ENCODE measurements around the gene BHLHE41. TPM values are rescaled to one million over a fixed set of nuclear protein-coding genes. Genes with fewer than 3 reads are reported as not detected.

BHLHE41 gene
- total RNA-seq, 1 experiment from 2014 or later: 147 TPM

DNA sequence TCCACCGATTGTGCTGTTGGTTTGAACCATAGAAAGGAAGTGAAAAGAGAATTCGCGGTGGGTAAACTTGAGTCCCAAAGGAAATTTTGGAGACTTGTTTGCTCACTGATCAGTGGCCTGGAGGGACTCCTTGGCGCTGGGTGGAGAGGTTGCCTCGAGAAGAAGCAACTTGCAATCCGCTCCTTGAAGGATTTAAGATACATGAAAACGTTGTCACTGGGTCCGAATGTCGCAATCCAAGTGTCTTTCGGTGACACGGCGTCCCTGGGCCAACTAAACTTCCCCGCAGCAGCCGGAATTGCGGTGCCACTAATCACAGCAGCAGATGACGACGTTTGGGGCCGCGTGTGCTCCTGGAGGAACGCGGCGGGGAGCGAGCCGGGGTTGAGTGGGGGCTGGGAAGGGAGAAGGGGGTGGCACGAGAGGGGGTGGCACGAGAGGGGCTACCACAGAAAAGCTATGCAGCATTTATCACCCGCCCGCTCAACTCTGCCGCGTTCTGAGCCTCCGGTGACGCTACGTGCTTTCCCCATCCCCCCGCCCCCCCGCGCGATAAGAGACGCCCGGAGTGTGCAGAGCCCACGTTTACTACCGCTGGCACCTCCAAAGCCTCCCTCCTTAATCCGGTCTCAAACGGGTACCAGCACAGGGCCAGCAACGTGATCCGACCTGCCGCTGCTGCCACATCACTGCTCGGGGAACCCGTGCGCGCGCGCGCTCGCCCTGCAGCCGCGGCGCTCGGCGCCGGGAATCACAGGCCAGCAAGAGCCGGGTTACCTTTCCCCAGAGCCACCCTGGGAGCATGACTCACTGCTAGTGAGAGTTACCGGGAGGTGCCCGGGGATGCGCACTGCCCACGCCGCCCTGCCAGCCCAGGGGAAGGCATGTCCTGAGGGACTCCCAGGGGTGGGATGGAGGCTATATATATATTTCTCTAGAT lies 833 bp upstream of the BHLHE41 start:
- Histone ChIP-seq H3K9me3 (ENCODE audit: control insufficient read depth, insufficient read depth, low read depth, low read length) (no peaks in the 10 kb centered on the region), H3K27me3 (ENCODE audit: control insufficient read depth, insufficient read depth, low read length) (peaks cover 5% of the 10 kb centered on the region; the same call in 1 of the 2 replicates), H3K4me1 (ENCODE audit: control insufficient read depth, insufficient read depth, low read length) (peaks cover 39% of the 10 kb centered on the region), H3K4me3 (ENCODE audit: low read depth in 2 of 2, low read length in 2 of 2) (peak overlapping the region; percentile 68 to 90), H3K36me3 (ENCODE audit: control insufficient read depth, insufficient read depth, low read length) (no peaks in the 10 kb centered on the region), H3K27ac (ENCODE audit: low read length) (peak overlapping the region; percentile 100)
- TF ChIP-seq POLR2AphosphoS5 (IDR thresholded peaks at IDR 0.05; ENCODE audit: low read depth, low read length) (peak; percentile 86), TCF7L2 (IDR thresholded peaks at IDR 0.05; ENCODE audit: low read depth, low read length) (peak; percentile 55; the same call in 1 of the 2 replicates), REST (IDR thresholded peaks at IDR 0.05; ENCODE audit: insufficient read depth in 1 of 2, low read depth in 2 of 2, low read length in 1 of 2) (peak in 1 of 2 experiments; percentile 55; a peak in 1 of 4 replicates), SIN3A (IDR thresholded peaks at IDR 0.05; ENCODE audit: borderline replicate concordance, insufficient read depth, low read depth, low read length) (peak; percentile 77; the same call in 1 of the 2 replicates)
- TF ChIP-seq, protein P1, sequence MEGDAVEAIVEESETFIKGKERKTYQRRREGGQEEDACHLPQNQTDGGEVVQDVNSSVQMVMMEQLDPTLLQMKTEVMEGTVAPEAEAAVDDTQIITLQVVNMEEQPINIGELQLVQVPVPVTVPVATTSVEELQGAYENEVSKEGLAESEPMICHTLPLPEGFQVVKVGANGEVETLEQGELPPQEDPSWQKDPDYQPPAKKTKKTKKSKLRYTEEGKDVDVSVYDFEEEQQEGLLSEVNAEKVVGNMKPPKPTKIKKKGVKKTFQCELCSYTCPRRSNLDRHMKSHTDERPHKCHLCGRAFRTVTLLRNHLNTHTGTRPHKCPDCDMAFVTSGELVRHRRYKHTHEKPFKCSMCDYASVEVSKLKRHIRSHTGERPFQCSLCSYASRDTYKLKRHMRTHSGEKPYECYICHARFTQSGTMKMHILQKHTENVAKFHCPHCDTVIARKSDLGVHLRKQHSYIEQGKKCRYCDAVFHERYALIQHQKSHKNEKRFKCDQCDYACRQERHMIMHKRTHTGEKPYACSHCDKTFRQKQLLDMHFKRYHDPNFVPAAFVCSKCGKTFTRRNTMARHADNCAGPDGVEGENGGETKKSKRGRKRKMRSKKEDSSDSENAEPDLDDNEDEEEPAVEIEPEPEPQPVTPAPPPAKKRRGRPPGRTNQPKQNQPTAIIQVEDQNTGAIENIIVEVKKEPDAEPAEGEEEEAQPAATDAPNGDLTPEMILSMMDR (IDR thresholded peaks at IDR 0.05): no peak
- intact Hi-C loops (cut with micrococcal nuclease; ENCODE audit: unreplicated experiment) (loop anchor here (1.0 to 2.0 kb wide), 3 partner anchors 69 to 525 kb away; partner anchors contain the start of gene SSPN), in situ Hi-C loops (cut with HindIII; ENCODE audit: low pct_unique_long_range_greater_than_20kb, low sequenced_read_pairs) (no loop called here)
- DNase-seq (ENCODE audit: low read depth, low spot score) (peak; percentile 94), ATAC-seq (peak; percentile 80)
- POLR2A ChIA-PET: interaction anchor here (0.6 to 2.0 kb wide), 7 partner anchors 9 to 290 kb away, joined by 3 to 18 read pairs (median 4); no protein-coding TSS in a partner anchor
- CTCF ChIA-PET: interaction anchor here (0.7 to 0.8 kb wide), 2 partner anchors 526 to 825 kb away, joined by 4 to 5 read pairs; no protein-coding TSS in a partner anchor
- TSS peak; percentile 89 for BruUV-seq (replicated peaks)

DNA sequence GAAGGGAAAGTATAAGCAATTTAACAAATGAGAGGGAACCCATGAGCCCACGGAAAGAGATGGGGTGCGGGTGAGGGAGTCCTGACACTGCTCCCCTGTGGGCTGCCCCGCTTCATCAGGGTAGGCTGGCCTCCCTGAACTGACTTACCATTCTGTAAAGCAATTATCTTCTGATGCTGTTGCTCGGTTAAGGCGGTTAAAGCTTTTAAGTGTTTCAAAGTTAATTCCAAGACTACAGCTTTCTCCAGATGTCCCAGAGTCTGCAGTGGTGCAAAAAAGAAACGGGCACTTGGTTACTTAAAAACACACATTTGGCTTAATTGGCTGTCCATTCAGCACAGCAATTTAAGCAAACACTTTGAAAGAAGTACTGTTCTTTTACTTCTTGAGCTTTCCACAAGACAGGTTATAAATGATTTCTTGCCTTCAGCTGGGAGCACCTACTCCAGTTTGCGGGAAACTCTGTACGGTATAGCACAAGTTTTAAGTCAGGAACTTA lies 1.3 kb downstream of the BHLHE41 start:
- BruUV-seq (replicated peaks): no TSS peak
- Histone ChIP-seq H3K36me3 (ENCODE audit: control insufficient read depth, insufficient read depth, low read length) (no peaks in the 10 kb centered on the region; the same call in 1 of the 2 replicates), H3K27ac (ENCODE audit: low read length) (peak overlapping the region; percentile 98), H3K4me3 (ENCODE audit: low read depth in 2 of 2, low read length in 2 of 2) (peak overlapping the region; percentile 68 to 90), H3K4me1 (ENCODE audit: control insufficient read depth, insufficient read depth, low read length) (peaks cover 56% of the 10 kb centered on the region), H3K27me3 (ENCODE audit: control insufficient read depth, insufficient read depth, low read length) (peaks cover 5% of the 10 kb centered on the region; the same call in 1 of the 2 replicates), H3K9me3 (ENCODE audit: control insufficient read depth, insufficient read depth, low read depth, low read length) (no peaks in the 10 kb centered on the region)
- POLR2A ChIA-PET: interaction anchor here (0.5 to 2.0 kb wide), 8 partner anchors 9 to 151 kb away, joined by 3 to 18 read pairs (median 4); no protein-coding TSS in a partner anchor
- DNase-seq (ENCODE audit: low read depth, low spot score): no peak
- CTCF ChIA-PET: interaction anchor here (1.0 to 2.7 kb wide), 3 partner anchors 9 to 151 kb away, joined by 3 to 12 read pairs (median 5); no protein-coding TSS in a partner anchor
- TF ChIP-seq TCF7L2 (IDR thresholded peaks at IDR 0.05; ENCODE audit: low read depth, low read length) (peak; percentile 62), REST (IDR thresholded peaks at IDR 0.05; ENCODE audit: insufficient read depth in 1 of 2, low read depth in 2 of 2, low read length in 1 of 2) (0 out of 4 replicates have a peak, but pooled peaks of 1 of the 2 experiments have one; percentile 6), POLR2AphosphoS5 (IDR thresholded peaks at IDR 0.05; ENCODE audit: low read depth, low read length) (peak; percentile 73), SIN3A (IDR thresholded peaks at IDR 0.05; ENCODE audit: borderline replicate concordance, insufficient read depth, low read depth, low read length) (0 out of 2 replicates have a peak, but pooled peaks have one; percentile 29)
- TF ChIP-seq, protein P1 (IDR thresholded peaks at IDR 0.05): peak; percentile 57
- in situ Hi-C loops (cut with HindIII; ENCODE audit: low pct_unique_long_range_greater_than_20kb, low sequenced_read_pairs) (no loop called here), intact Hi-C loops (cut with micrococcal nuclease; ENCODE audit: unreplicated experiment) (loop anchor here (5.0 kb wide), 1 partner anchor 399 kb away; no protein-coding TSS in a partner anchor)
- ATAC-seq: no peak

Measured in Panc1 (cell line).